Measurements from ENCODE around the gene C9orf43.

DNA sequence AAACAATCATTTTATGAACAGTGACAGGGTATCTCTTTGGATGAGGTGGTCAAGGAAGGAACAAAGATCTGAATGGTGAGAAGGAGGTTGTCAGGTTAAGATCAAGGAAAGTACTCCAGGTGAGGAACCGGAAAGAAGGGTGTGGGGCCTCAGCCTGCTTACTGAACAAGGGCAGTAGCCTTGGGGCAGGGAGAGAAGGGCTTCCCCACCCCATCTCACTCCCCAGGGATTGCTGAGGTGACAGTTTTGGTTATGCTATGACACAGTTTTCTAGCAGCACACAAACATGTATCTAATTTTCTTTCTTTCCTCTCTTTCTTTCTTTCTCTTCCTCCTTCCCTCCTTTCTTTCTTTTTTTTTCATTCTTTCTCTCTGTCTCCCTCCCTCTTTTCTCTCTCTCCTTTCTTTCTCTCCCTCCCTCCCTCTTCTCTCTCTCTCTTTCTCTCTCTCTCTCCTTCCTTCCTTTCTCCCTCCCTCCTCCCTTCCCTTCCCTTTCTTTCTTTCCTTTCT, 29.6 kb upstream of the C9orf43 start:
- TF ChIP-seq, protein P1, sequence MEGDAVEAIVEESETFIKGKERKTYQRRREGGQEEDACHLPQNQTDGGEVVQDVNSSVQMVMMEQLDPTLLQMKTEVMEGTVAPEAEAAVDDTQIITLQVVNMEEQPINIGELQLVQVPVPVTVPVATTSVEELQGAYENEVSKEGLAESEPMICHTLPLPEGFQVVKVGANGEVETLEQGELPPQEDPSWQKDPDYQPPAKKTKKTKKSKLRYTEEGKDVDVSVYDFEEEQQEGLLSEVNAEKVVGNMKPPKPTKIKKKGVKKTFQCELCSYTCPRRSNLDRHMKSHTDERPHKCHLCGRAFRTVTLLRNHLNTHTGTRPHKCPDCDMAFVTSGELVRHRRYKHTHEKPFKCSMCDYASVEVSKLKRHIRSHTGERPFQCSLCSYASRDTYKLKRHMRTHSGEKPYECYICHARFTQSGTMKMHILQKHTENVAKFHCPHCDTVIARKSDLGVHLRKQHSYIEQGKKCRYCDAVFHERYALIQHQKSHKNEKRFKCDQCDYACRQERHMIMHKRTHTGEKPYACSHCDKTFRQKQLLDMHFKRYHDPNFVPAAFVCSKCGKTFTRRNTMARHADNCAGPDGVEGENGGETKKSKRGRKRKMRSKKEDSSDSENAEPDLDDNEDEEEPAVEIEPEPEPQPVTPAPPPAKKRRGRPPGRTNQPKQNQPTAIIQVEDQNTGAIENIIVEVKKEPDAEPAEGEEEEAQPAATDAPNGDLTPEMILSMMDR (IDR thresholded peaks at IDR 0.05) = no peak
- no peak for TF ChIP-seq EP300 (IDR thresholded peaks at IDR 0.05)

All from tibial nerve (tissue), 4 donors.